ENCODE measurements around the gene CARM1.
"Not testable (repeated sequence)": the region's sequence is repeated elsewhere in the genome, so short reads cannot be mapped to it uniquely, and the experiment has no call there.

CARM1 gene

DNA sequence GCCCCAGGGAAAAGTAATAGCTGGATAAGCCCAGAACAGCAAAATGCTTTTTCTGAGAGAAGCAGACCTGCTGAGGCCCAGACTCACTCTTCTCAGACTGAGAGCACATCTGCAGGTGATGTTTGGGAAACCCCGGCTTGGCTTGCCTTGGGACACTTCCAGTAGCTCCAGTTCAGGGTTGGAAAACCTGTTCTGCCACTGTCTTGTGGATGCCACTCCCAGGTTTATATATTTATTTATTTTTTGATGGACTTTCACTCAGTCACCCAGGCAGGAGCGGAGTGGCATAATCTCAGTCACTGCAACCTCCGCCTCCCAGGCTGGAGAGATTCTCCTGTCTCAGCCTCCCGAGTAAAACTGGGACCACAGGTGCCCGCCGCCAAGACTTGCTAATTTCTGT, 81.5 kb downstream of the CARM1 start:
- Histone ChIP-seq H3K27ac (no peak overlapping the region), H3K27me3 (replicated peaks) (no peaks in the 10 kb centered on the region), H3K4me3 (ENCODE audit: low read depth, low read length) (no peak overlapping the region), H3K36me3 (replicated peaks) (no peaks in the 10 kb centered on the region)
- in situ Hi-C loops (cut with HindIII; ENCODE audit: low pct_ligation_motif_present, low sequenced_read_pairs) = no loop called here
- DNase-seq = no peak
- TF ChIP-seq, protein P1, sequence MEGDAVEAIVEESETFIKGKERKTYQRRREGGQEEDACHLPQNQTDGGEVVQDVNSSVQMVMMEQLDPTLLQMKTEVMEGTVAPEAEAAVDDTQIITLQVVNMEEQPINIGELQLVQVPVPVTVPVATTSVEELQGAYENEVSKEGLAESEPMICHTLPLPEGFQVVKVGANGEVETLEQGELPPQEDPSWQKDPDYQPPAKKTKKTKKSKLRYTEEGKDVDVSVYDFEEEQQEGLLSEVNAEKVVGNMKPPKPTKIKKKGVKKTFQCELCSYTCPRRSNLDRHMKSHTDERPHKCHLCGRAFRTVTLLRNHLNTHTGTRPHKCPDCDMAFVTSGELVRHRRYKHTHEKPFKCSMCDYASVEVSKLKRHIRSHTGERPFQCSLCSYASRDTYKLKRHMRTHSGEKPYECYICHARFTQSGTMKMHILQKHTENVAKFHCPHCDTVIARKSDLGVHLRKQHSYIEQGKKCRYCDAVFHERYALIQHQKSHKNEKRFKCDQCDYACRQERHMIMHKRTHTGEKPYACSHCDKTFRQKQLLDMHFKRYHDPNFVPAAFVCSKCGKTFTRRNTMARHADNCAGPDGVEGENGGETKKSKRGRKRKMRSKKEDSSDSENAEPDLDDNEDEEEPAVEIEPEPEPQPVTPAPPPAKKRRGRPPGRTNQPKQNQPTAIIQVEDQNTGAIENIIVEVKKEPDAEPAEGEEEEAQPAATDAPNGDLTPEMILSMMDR (IDR thresholded peaks at IDR 0.05; ENCODE audit: low read depth, low read length, missing control alignments) = no peak

DNA sequence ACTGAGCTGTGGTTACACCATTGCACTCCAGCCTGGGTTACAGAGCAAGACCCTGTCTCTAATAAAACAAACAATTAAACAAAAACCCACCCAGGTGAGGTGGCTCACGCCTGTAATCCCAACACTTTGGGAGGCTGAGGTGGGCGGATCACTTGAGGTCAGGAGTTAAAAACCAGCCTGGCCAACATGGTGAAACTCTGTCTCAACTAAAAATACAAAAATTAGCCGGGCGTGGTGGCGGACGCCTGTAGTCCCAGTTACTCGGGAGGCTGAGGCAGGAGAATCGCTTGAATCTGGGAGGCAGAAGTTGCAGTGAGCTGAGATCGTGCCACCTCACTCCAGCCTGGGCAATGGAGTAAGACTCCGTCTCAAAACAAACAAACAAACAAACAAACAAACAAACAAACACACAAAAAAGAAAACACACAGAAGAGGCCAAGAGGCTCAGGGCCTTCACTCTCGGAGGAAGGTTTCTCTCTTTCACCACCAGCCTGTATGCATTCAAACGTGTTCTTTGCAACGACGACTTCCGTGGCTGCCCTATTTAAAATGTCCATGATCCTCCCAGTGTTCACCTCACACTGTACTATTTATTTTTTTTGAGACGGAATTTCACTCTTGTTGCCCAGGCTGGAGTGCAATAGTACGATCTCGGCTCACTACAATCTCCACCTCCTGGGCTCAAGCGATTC, 88.1 kb downstream of the CARM1 start:
- H3K4me3 ChIP-seq (ENCODE audit: low read depth, low read length); H3K27me3 ChIP-seq (replicated peaks); H3K27ac ChIP-seq; in situ Hi-C loops (cut with HindIII; ENCODE audit: low pct_ligation_motif_present, low sequenced_read_pairs); H3K36me3 ChIP-seq (replicated peaks); DNase-seq: not testable (repeated sequence)

DNA sequence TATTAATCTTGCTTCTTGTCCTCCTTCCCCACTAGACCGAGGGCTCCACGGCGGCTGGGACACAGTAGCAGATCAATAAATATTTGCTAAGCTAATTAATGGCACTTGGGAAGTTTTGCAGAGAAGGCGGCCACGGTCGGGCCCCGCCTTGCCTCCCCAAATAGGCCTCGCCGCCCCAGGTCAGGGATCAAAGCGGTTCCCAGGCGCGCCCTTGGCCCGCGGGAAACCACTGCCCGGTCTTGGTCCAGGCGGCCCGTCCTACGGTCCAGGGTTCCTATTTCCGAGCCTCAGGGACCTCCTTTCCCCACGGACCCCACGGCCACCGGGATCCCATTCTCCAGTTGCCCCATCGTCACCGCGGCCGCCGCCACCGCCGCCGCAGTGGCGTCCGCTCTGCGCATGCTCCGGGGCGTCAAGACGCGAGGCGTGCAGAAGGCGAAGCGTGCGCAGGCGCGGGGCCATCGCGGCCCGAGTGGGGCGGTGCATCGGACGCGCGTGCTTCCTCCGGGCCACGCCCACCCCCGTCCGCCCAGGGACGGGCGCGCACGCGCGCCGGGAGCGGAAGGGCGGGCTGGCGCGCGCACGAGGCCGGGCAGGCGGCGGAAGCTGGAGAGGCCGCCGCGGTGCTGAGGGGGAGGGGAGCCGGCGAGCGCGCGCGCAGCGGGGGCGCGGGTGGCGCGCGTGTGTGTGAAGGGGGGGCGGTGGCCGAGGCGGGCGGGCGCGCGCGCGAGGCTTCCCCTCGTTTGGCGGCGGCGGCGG, 89.1 kb downstream of the CARM1 start, which contains the start of gene SMARCA4:
TSS of gene SMARCA4 (plus strand) at position 717 of the 759 bp plus-strand sequence. CDS start 23,122 bp downstream, outside the sequence.
- TF ChIP-seq, protein P1 (IDR thresholded peaks at IDR 0.05; ENCODE audit: low read depth, low read length, missing control alignments) = no peak
- H3K27ac ChIP-seq = peak within 1 kb of the TSS; percentile 64
- H3K36me3 ChIP-seq (replicated peaks) = no peaks in the 10 kb centered on the region
- in situ Hi-C loops (cut with HindIII; ENCODE audit: low pct_ligation_motif_present, low sequenced_read_pairs) = no loop called here
- peak within 1 kb of the TSS; percentile 91 for H3K4me3 ChIP-seq (ENCODE audit: low read depth, low read length)
- peak; percentile 91 for DNase-seq
- no peaks in the 10 kb centered on the region for H3K27me3 ChIP-seq (replicated peaks)

DNA sequence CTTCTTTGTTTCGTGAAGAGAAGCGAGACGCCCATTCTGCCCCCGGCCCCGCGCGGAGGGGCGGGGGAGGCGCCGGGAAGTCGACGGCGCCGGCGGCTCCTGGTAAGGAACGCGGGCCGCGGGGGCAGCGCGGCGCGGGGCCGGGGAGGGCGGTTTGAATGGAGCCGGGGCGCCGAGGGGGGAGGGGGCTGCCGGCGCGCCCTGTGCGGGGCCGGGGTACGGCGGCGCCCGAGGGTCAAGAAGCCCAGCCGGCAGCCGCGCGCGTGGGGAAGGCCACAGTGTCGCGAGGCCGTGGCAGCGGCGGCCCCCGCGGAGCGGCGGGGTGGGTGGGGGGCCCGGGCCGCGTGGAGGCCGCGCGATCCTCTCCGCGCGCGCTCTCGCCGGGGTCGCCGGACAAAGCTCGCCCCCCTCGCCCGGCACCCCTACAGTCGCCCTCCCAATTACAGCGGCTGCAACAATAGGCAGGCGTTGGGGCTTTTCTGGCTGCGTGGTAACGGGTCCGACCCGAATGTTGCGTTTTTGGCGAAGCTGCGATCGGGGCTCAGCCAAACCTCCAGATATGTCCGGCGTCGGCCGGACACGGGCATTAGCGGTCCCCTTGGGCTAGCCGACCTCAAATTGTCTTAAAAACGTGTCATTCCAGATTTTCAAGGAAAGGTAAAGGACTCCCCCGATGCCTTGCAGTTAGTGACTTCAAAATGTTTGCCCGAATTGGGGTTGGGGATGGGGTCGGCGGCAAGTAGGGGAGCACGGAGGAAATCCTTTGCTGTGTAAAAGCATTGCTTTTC, 89.9 kb downstream of the CARM1 start:
- no peaks in the 10 kb centered on the region for H3K36me3 ChIP-seq (replicated peaks)
- H3K4me3 ChIP-seq (ENCODE audit: low read depth, low read length) = peak overlapping the region; percentile 91
- no peaks in the 10 kb centered on the region for H3K27me3 ChIP-seq (replicated peaks)
- peak; percentile 12 for DNase-seq
- TF ChIP-seq, protein P1 (IDR thresholded peaks at IDR 0.05; ENCODE audit: low read depth, low read length, missing control alignments) = no peak
- H3K27ac ChIP-seq = peak overlapping the region; percentile 39
- in situ Hi-C loops (cut with HindIII; ENCODE audit: low pct_ligation_motif_present, low sequenced_read_pairs) = no loop called here

DNA sequence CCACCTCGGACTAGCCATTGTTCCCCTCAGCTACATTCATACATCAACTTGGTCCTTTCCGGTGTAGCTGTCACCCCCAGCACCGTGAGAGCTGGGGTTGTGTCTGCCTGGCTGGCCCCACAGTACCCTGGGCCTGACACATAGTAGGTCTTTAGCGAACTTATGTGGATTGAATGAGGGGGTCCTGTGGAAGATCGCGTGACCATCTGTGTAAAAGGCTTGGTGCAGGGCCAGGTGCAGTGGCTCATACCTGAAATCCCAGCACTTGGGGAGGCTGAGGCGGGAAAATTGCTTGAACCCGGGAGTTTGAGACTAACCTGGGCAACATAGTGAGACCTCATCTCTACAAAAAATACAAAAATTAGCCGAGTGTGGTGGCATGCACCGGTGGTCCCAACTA, 91.5 kb downstream of the CARM1 start:
- in situ Hi-C loops (cut with HindIII; ENCODE audit: low pct_ligation_motif_present, low sequenced_read_pairs) = no loop called here
- TF ChIP-seq, protein P1 (IDR thresholded peaks at IDR 0.05; ENCODE audit: low read depth, low read length, missing control alignments) = no peak
- DNase-seq = no peak
- H3K27ac ChIP-seq = no peak overlapping the region
- H3K27me3 ChIP-seq (replicated peaks) = no peaks in the 10 kb centered on the region
- H3K4me3 ChIP-seq (ENCODE audit: low read depth, low read length) = peak overlapping the region; percentile 12
- H3K36me3 ChIP-seq (replicated peaks) = no peaks in the 10 kb centered on the region

DNA sequence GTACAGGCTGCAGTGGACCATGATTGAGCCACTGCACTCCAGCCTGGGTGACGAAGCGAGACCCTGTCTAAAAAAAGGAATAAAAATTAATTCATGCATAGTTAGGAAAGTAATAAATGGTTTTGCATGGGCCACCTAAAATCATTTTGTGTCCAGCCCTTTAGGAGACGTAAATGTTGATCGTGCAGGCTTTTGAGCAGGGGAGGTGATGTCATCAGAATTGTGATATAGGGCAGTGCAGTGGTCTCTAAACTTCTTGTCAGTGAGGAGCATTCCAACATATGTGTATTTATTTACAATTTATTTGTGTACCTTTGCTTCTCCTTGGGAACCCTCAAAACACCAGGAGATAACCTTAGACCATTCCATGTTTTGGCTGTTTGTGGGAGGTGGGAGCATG, 92.5 kb downstream of the CARM1 start:
- DNase-seq = no peak
- Histone ChIP-seq H3K27ac (no peak overlapping the region), H3K36me3 (replicated peaks) (no peaks in the 10 kb centered on the region), H3K4me3 (ENCODE audit: low read depth, low read length) (no peak overlapping the region), H3K27me3 (replicated peaks) (no peaks in the 10 kb centered on the region)
- in situ Hi-C loops (cut with HindIII; ENCODE audit: low pct_ligation_motif_present, low sequenced_read_pairs) = no loop called here
- TF ChIP-seq, protein P1 (IDR thresholded peaks at IDR 0.05; ENCODE audit: low read depth, low read length, missing control alignments) = no peak

Measured in brain microvascular endothelial cell (primary cell).